WTC11 (cell line): ENCODE measurements around the gene CIDEB. TPM values are rescaled to one million over a fixed set of nuclear protein-coding genes. Genes with fewer than 3 reads are reported as not detected.

ENCODE experiments used
- HMGA2 ChIP-seq: fragments of 250-450 bp; sonication (Bioruptor Pico); IDR thresholded peaks from 2 replicates; pipeline ENCODE4 v1.4.0; 2021; ENCODE audit warnings: mild to moderate bottlenecking, moderate library complexity
- IRF2 ChIP-seq: sonication (generic); formaldehyde crosslinking; IDR thresholded peaks from 2 replicates; pipeline ENCODE4 v1.8.0; 2022; ENCODE audit warnings: low read depth, missing genetic modification reagents, borderline replicate concordance
- PRRX2 ChIP-seq: fragments of 250-450 bp; sonication (Bioruptor Pico); IDR thresholded peaks from 2 replicates; pipeline ENCODE4 v1.8.0; 2021; ENCODE audit warnings: mild to moderate bottlenecking
- ZNF317 ChIP-seq: sonication (generic); formaldehyde crosslinking; IDR thresholded peaks from 2 replicates; pipeline ENCODE4 v1.8.1; 2023; ENCODE audit warnings: low read depth, mild to moderate bottlenecking, moderate library complexity, missing genetic modification reagents, borderline replicate concordance
- total RNA-seq: library from RNA; stranded (reverse); gene quantifications from 3 replicates; pipeline ENCODE4 v1.2.3, GENCODE V29; 2021
- TF ChIP-seq, protein P1 (sequence below): sonication (generic); formaldehyde crosslinking; conservative IDR thresholded peaks from 2 replicates; pipeline ENCODE4 v1.8.1; 2022; ENCODE audit warnings: mild to moderate bottlenecking, missing genetic modification reagents
- TF ChIP-seq, protein P2 (sequence below): sonication (generic); formaldehyde crosslinking; IDR thresholded peaks from 2 replicates; pipeline ENCODE4 v1.8.1; 2022; ENCODE audit warnings: low read depth, mild to moderate bottlenecking, moderate library complexity, missing genetic modification reagents, borderline replicate concordance
- TF ChIP-seq, protein P3 (sequence below): sonication (generic); formaldehyde crosslinking; IDR thresholded peaks from 2 replicates; pipeline ENCODE4 v1.8.0; 2022; ENCODE audit warnings: mild to moderate bottlenecking, missing genetic modification reagents
- TF ChIP-seq, protein P4 (sequence below): sonication (generic); formaldehyde crosslinking; IDR thresholded peaks from 2 replicates; pipeline ENCODE4 v1.8.0; 2023; ENCODE audit warnings: mild to moderate bottlenecking, missing genetic modification reagents
- TF ChIP-seq, protein P5 (sequence below): sonication (generic); formaldehyde crosslinking; IDR thresholded peaks from 2 replicates; pipeline ENCODE4 v1.8.0; 2022; ENCODE audit warnings: mild to moderate bottlenecking, missing genetic modification reagents
- TF ChIP-seq, protein P6 (sequence below): sonication (generic); formaldehyde crosslinking; IDR thresholded peaks from 2 replicates; pipeline ENCODE4 v1.8.1; 2023; ENCODE audit warnings: mild to moderate bottlenecking, missing genetic modification reagents, moderate library complexity
- TF ChIP-seq, protein P7 (sequence below): sonication (generic); formaldehyde crosslinking; IDR thresholded peaks from 2 replicates; pipeline ENCODE4 v1.8.1; 2022; ENCODE audit warnings: mild to moderate bottlenecking, moderate library complexity, missing genetic modification reagents
- TF ChIP-seq, protein P8 (sequence below): sonication (generic); formaldehyde crosslinking; IDR thresholded peaks from 2 replicates; pipeline ENCODE4 v1.8.1; 2022; ENCODE audit warnings: mild to moderate bottlenecking, missing genetic modification reagents, moderate library complexity, borderline replicate concordance
- TF ChIP-seq, protein P9 (sequence below): fragments of 250-450 bp; sonication (Bioruptor Pico); IDR thresholded peaks from 2 replicates; pipeline ENCODE4 v1.9.0; 2021; ENCODE audit warnings: mild to moderate bottlenecking

The CIDEB gene
- total RNA-seq, 1 experiment from 2014 or later, result 4.7 TPM

DNA sequence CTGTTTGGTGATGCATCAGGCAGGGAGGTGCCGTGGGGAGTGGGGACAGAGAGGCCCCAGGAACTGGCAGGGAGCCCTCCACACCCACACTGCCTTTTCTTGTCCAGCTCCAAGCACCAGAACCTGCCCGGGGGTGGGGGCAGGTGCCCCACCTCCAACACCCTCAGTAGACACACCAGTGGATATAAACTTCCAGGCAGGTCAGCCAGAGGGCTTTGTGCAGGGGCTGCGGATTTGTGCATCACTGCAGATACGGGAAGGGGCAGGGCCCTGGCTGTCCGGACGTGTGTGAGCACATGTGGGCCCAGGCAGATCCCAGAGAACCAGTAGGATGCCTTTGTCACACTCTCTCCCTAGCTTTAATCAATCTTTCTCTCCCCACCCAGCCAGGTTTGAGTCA, 43.5 kb downstream of the CIDEB start (continued):
- TF ChIP-seq, protein P1, sequence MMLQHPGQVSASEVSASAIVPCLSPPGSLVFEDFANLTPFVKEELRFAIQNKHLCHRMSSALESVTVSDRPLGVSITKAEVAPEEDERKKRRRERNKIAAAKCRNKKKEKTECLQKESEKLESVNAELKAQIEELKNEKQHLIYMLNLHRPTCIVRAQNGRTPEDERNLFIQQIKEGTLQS (CRISPR knock-in tag), result no peak
- TF ChIP-seq, protein P2, sequence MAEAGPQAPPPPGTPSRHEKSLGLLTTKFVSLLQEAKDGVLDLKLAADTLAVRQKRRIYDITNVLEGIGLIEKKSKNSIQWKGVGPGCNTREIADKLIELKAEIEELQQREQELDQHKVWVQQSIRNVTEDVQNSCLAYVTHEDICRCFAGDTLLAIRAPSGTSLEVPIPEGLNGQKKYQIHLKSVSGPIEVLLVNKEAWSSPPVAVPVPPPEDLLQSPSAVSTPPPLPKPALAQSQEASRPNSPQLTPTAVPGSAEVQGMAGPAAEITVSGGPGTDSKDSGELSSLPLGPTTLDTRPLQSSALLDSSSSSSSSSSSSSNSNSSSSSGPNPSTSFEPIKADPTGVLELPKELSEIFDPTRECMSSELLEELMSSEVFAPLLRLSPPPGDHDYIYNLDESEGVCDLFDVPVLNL (CRISPR knock-in tag), result no peak
- TF ChIP-seq, protein P3, sequence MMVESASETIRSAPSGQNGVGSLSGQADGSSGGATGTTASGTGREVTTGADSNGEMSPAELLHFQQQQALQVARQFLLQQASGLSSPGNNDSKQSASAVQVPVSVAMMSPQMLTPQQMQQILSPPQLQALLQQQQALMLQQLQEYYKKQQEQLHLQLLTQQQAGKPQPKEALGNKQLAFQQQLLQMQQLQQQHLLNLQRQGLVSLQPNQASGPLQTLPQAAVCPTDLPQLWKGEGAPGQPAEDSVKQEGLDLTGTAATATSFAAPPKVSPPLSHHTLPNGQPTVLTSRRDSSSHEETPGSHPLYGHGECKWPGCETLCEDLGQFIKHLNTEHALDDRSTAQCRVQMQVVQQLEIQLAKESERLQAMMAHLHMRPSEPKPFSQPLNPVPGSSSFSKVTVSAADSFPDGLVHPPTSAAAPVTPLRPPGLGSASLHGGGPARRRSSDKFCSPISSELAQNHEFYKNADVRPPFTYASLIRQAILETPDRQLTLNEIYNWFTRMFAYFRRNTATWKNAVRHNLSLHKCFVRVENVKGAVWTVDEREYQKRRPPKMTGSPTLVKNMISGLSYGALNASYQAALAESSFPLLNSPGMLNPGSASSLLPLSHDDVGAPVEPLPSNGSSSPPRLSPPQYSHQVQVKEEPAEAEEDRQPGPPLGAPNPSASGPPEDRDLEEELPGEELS (CRISPR knock-in tag), result no peak
- TF ChIP-seq IRF2 (no peak), ZNF317 (no peak), HMGA2 (CRISPR knock-in tag) (no peak), PRRX2 (no peak)
- TF ChIP-seq, protein P4, sequence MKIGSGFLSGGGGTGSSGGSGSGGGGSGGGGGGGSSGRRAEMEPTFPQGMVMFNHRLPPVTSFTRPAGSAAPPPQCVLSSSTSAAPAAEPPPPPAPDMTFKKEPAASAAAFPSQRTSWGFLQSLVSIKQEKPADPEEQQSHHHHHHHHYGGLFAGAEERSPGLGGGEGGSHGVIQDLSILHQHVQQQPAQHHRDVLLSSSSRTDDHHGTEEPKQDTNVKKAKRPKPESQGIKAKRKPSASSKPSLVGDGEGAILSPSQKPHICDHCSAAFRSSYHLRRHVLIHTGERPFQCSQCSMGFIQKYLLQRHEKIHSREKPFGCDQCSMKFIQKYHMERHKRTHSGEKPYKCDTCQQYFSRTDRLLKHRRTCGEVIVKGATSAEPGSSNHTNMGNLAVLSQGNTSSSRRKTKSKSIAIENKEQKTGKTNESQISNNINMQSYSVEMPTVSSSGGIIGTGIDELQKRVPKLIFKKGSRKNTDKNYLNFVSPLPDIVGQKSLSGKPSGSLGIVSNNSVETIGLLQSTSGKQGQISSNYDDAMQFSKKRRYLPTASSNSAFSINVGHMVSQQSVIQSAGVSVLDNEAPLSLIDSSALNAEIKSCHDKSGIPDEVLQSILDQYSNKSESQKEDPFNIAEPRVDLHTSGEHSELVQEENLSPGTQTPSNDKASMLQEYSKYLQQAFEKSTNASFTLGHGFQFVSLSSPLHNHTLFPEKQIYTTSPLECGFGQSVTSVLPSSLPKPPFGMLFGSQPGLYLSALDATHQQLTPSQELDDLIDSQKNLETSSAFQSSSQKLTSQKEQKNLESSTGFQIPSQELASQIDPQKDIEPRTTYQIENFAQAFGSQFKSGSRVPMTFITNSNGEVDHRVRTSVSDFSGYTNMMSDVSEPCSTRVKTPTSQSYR (CRISPR knock-in tag), result no peak
- TF ChIP-seq, protein P5, sequence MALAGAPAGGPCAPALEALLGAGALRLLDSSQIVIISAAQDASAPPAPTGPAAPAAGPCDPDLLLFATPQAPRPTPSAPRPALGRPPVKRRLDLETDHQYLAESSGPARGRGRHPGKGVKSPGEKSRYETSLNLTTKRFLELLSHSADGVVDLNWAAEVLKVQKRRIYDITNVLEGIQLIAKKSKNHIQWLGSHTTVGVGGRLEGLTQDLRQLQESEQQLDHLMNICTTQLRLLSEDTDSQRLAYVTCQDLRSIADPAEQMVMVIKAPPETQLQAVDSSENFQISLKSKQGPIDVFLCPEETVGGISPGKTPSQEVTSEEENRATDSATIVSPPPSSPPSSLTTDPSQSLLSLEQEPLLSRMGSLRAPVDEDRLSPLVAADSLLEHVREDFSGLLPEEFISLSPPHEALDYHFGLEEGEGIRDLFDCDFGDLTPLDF (CRISPR knock-in tag), result no peak
- TF ChIP-seq, protein P6, sequence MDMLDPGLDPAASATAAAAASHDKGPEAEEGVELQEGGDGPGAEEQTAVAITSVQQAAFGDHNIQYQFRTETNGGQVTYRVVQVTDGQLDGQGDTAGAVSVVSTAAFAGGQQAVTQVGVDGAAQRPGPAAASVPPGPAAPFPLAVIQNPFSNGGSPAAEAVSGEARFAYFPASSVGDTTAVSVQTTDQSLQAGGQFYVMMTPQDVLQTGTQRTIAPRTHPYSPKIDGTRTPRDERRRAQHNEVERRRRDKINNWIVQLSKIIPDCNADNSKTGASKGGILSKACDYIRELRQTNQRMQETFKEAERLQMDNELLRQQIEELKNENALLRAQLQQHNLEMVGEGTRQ (CRISPR knock-in tag), result no peak
- TF ChIP-seq, protein P7, sequence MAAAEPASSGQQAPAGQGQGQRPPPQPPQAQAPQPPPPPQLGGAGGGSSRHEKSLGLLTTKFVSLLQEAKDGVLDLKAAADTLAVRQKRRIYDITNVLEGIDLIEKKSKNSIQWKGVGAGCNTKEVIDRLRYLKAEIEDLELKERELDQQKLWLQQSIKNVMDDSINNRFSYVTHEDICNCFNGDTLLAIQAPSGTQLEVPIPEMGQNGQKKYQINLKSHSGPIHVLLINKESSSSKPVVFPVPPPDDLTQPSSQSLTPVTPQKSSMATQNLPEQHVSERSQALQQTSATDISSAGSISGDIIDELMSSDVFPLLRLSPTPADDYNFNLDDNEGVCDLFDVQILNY (CRISPR knock-in tag), result no peak
- TF ChIP-seq, protein P8, sequence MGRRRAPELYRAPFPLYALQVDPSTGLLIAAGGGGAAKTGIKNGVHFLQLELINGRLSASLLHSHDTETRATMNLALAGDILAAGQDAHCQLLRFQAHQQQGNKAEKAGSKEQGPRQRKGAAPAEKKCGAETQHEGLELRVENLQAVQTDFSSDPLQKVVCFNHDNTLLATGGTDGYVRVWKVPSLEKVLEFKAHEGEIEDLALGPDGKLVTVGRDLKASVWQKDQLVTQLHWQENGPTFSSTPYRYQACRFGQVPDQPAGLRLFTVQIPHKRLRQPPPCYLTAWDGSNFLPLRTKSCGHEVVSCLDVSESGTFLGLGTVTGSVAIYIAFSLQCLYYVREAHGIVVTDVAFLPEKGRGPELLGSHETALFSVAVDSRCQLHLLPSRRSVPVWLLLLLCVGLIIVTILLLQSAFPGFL (CRISPR knock-in tag), result no peak
- TF ChIP-seq, protein P9, sequence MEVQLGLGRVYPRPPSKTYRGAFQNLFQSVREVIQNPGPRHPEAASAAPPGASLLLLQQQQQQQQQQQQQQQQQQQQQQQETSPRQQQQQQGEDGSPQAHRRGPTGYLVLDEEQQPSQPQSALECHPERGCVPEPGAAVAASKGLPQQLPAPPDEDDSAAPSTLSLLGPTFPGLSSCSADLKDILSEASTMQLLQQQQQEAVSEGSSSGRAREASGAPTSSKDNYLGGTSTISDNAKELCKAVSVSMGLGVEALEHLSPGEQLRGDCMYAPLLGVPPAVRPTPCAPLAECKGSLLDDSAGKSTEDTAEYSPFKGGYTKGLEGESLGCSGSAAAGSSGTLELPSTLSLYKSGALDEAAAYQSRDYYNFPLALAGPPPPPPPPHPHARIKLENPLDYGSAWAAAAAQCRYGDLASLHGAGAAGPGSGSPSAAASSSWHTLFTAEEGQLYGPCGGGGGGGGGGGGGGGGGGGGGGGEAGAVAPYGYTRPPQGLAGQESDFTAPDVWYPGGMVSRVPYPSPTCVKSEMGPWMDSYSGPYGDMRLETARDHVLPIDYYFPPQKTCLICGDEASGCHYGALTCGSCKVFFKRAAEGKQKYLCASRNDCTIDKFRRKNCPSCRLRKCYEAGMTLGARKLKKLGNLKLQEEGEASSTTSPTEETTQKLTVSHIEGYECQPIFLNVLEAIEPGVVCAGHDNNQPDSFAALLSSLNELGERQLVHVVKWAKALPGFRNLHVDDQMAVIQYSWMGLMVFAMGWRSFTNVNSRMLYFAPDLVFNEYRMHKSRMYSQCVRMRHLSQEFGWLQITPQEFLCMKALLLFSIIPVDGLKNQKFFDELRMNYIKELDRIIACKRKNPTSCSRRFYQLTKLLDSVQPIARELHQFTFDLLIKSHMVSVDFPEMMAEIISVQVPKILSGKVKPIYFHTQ (CRISPR knock-in tag), result no peak
